Right atrium auricular region (tissue), 2 donors: Measurements from ENCODE around the gene MAX. TPM values are rescaled to one million over a fixed set of nuclear protein-coding genes. Genes with fewer than 3 reads are reported as not detected.

Experiments used
- DNase-seq: peaks from one replicate; pipeline ENCODE4 v3.0.0-alpha.2; 2019; ENCODE audit warnings: low spot score
- H3K27ac ChIP-seq, 2 donors: fragments of 200-600 bp; sonication (generic); 1 replicate in 1 of 2; 2 replicates in 1 of 2; pipeline ENCODE4 v1.5.1; 2016 to 2019
- H3K27me3 ChIP-seq, 2 donors: fragments of 200-600 bp; sonication (generic); one replicate each; pipeline versions ENCODE4 v1.5.1 to v1.6.0; 2017 to 2019
- H3K36me3 ChIP-seq: fragments of 200-600 bp; sonication (generic); one replicate; pipeline ENCODE4 v1.5.1; 2016
- H3K4me1 ChIP-seq, 2 donors: fragments of 200-600 bp; sonication (generic); one replicate each; pipeline versions ENCODE4 v1.5.1 to v1.6.0; 2017 to 2019
- H3K4me3 ChIP-seq, 2 donors: fragments of 200-600 bp; sonication (generic); 1 replicate in 1 of 2; 2 replicates in 1 of 2; pipeline ENCODE4 v1.5.1; 2017 to 2019; ENCODE audit warnings: mild to moderate bottlenecking in 1 of 2, moderate library complexity in 1 of 2
- H3K9me3 ChIP-seq, 2 donors: fragments of 200-600 bp; sonication (generic); one replicate each; pipeline ENCODE4 v1.5.1; 2019
- total RNA-seq, 2 donors: library from RNA; depleted of rRNA; stranded (reverse); fragments of >200 nt; gene quantifications; one replicate each; pipeline ENCODE4 v1.1.0, GENCODE V29; 2016
- TF ChIP-seq, protein P1 (sequence below), 2 donors: fragments of 200-600 bp; sonication (generic); IDR thresholded peaks; one replicate each; pipeline ENCODE4 v1.5.1; 2019; ENCODE audit warnings: antibody characterized with exemption in 2 of 2

Gene MAX
- total RNA-seq, 2 donors from 2014 or later, result 37.0 to 67.5 TPM

- DNase-seq, result no peak
- TF ChIP-seq, protein P1, sequence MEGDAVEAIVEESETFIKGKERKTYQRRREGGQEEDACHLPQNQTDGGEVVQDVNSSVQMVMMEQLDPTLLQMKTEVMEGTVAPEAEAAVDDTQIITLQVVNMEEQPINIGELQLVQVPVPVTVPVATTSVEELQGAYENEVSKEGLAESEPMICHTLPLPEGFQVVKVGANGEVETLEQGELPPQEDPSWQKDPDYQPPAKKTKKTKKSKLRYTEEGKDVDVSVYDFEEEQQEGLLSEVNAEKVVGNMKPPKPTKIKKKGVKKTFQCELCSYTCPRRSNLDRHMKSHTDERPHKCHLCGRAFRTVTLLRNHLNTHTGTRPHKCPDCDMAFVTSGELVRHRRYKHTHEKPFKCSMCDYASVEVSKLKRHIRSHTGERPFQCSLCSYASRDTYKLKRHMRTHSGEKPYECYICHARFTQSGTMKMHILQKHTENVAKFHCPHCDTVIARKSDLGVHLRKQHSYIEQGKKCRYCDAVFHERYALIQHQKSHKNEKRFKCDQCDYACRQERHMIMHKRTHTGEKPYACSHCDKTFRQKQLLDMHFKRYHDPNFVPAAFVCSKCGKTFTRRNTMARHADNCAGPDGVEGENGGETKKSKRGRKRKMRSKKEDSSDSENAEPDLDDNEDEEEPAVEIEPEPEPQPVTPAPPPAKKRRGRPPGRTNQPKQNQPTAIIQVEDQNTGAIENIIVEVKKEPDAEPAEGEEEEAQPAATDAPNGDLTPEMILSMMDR (IDR thresholded peaks at IDR 0.05), result no peak
- Histone ChIP-seq H3K36me3 (peaks cover 8% of the 10 kb centered on the region), H3K27ac (peak overlapping the region in 1 of 2 donors; percentile 8), H3K9me3 (no peaks in the 10 kb centered on the region), H3K4me1 (peaks cover 0 to 51% of the 10 kb centered on the region in 2 donors), H3K27me3 (no peaks in the 10 kb centered on the region), H3K4me3 (no peak overlapping the region)
Observed at GRCh38 chr14:65070471-65070976, 31.8 kb downstream of the MAX start.

DNA sequence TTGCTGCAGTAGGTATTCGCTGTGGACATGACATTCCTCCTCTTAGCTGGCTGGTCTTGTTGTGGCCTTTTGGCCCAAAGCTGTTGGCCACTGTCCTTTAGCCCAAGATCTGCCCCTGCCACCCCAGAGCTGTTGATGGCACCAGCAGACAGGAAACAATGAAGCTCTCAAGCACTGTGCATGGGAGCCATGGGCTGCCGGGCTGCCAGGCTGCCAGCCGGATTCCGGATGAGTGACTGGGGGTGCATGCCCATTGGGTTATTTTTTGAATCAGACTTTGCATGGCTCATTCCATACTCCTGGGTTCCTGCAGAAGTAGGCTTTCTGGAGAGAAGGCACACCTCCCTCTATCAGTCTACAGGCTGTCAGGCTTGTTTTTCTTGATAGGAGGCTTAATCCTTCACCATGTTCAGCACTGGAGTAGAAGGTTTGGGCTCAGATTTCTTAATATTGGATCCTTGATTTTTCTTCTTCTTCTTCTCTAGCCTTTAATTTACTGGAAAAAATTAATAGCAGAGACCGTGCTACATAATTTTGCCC is 32.4 kb downstream of the MAX start:
- TF ChIP-seq, protein P1 (IDR thresholded peaks at IDR 0.05), result no peak
- Histone ChIP-seq H3K36me3 (peaks cover 12% of the 10 kb centered on the region), H3K9me3 (no peaks in the 10 kb centered on the region), H3K4me1 (peaks cover 0 to 51% of the 10 kb centered on the region in 2 donors), H3K27me3 (no peaks in the 10 kb centered on the region), H3K4me3 (no peak overlapping the region), H3K27ac (peak overlapping the region in 1 of 2 donors; percentile 8)
- no peak for DNase-seq

DNA sequence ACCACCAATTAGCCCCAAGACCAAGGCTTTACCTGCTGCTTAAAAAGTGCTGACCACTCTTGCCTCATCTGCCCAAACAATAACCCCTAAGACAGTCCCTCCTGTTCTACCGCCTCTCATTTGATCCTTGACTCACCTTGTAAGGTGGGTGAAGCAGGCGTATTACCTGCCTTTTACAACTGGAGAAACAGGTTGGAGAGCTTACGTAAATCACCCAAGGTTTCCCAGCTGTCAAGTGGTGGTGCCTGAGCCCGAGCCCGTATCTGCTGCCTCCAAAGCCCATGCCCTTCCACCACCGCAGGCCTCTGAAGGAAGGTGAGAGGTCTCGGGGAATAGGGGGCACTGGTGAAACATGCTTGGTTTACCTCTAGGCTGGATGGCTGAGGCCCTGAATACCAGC is 36.6 kb downstream of the MAX start:
- Histone ChIP-seq H3K4me3 (no peak overlapping the region), H3K4me1 (peaks cover 0 to 9% of the 10 kb centered on the region in 2 donors), H3K27me3 (no peaks in the 10 kb centered on the region), H3K9me3 (no peaks in the 10 kb centered on the region), H3K27ac (no peak overlapping the region), H3K36me3 (peaks cover 40% of the 10 kb centered on the region)
- no peak for DNase-seq
- TF ChIP-seq, protein P1 (IDR thresholded peaks at IDR 0.05), result no peak

- TF ChIP-seq, protein P1 (IDR thresholded peaks at IDR 0.05), result no peak
- Histone ChIP-seq H3K27ac (no peak overlapping the region), H3K4me1 (no peaks in the 10 kb centered on the region), H3K9me3 (no peaks in the 10 kb centered on the region), H3K36me3 (peaks cover 40% of the 10 kb centered on the region), H3K4me3 (no peak overlapping the region), H3K27me3 (no peaks in the 10 kb centered on the region)
- DNase-seq, result no peak
Observed at GRCh38 chr14:65062096-65063075, 39.9 kb downstream of the MAX start.

GRCh38 chr14:65057695-65058094 is 44.6 kb downstream of the MAX start:
- Histone ChIP-seq H3K27ac (no peak overlapping the region), H3K4me1 (no peaks in the 10 kb centered on the region), H3K9me3 (no peaks in the 10 kb centered on the region), H3K4me3 (no peak overlapping the region), H3K27me3 (no peaks in the 10 kb centered on the region), H3K36me3 (peaks cover 36% of the 10 kb centered on the region)
- TF ChIP-seq, protein P1 (IDR thresholded peaks at IDR 0.05), result no peak
- no peak for DNase-seq
